Panc1 (cell line): ENCODE results near the gene EDN2. TPM values are rescaled to one million over a fixed set of nuclear protein-coding genes. Genes with fewer than 3 reads are reported as not detected.

Experiments used
- ATAC-seq: fragments of 200-7000 bp; cut with Tn5 transposase; 2 replicates; pipeline ENCODE4 v1.9.1; 2020; ENCODE audit warnings: mild to moderate bottlenecking, moderate library complexity
- BruUV-seq: library from RNA; stranded (reverse); fragments of 400-500 nt; replicated peaks from 2 replicates; lab custom pipeline; 2021; lab: Mats Ljungman, UMichigan
- CTCF ChIA-PET: fragments of 300-600 bp; sonication (Branson Sonifier 250); formaldehyde crosslinking; loops from one replicate; lab custom pipeline; 2022; ENCODE audit warnings: antibody characterized with exemption; lab: Charles Lee
- POLR2A ChIA-PET: fragments of 300-600 bp; sonication (Branson Sonifier 250); formaldehyde crosslinking; loops from one replicate; lab custom pipeline; 2022; ENCODE audit warnings: antibody characterized with exemption; lab: Charles Lee
- DNase-seq: peaks from one replicate; pipeline ENCODE4 v3.0.0-alpha.2; 2010; ENCODE audit warnings: low read depth, low spot score
- H3K27ac ChIP-seq: 2 replicates; pipeline ENCODE4 v1.5.1; 2011; ENCODE audit warnings: mild to moderate bottlenecking, low read length, inconsistent platforms
- H3K27me3 ChIP-seq: fragments of 200-500 bp; sonication (Bioruptor generic); 2 replicates; pipeline ENCODE4 v1.6.0; 2014; ENCODE audit warnings: low read length, inconsistent platforms; ENCODE audit not compliant: control insufficient read depth, insufficient read depth
- H3K36me3 ChIP-seq: fragments of 200-500 bp; sonication (Bioruptor generic); 2 replicates; pipeline ENCODE4 v1.5.1; 2014; ENCODE audit warnings: inconsistent platforms, mild to moderate bottlenecking, low read length, moderate library complexity; ENCODE audit not compliant: control insufficient read depth, insufficient read depth
- H3K4me1 ChIP-seq: 2 replicates; pipeline ENCODE4 v1.5.1; 2011; ENCODE audit warnings: inconsistent platforms, mild to moderate bottlenecking, low read length, moderate library complexity; ENCODE audit not compliant: control insufficient read depth, insufficient read depth
- H3K4me3 ChIP-seq, 2 experiments: 2 replicates each; pipeline ENCODE4 v1.5.1; 2011 to 2012; ENCODE audit warnings: low read depth in 2 of 2, low read length in 2 of 2, mild to moderate bottlenecking in 2 of 2, inconsistent platforms in 1 of 2, moderate library complexity in 1 of 2
- H3K9me3 ChIP-seq: fragments of 200-500 bp; sonication (Bioruptor generic); 2 replicates; pipeline ENCODE4 v1.5.1; 2014; ENCODE audit warnings: low read depth, mild to moderate bottlenecking, inconsistent platforms, low read length, moderate library complexity; ENCODE audit not compliant: control insufficient read depth, insufficient read depth
- CTCF ChIP-seq: fragments of 450-650 bp; IDR thresholded peaks from 2 replicates; pipeline ENCODE4 v1.5.1; 2017; ENCODE audit warnings: mild to moderate bottlenecking
- POLR2AphosphoS5 ChIP-seq: IDR thresholded peaks from 2 replicates; pipeline ENCODE4 v1.6.1; 2012; ENCODE audit warnings: mild to moderate bottlenecking, low read depth, low read length, moderate library complexity
- REST ChIP-seq, 2 experiments: IDR thresholded peaks; 2 replicates each; pipeline ENCODE4 v1.6.1; 2011 to 2012; ENCODE audit warnings: low read depth in 2 of 2, control low read depth in 1 of 2, low read length in 1 of 2, mild to moderate bottlenecking in 1 of 2, moderate library complexity in 1 of 2; ENCODE audit not compliant: insufficient read depth in 1 of 2
- SIN3A ChIP-seq: IDR thresholded peaks from 2 replicates; pipeline ENCODE4 v1.6.1; 2012; ENCODE audit warnings: low read depth, mild to moderate bottlenecking, low read length, moderate library complexity, borderline replicate concordance; ENCODE audit not compliant: insufficient read depth
- TCF7L2 ChIP-seq: IDR thresholded peaks from 2 replicates; pipeline ENCODE4 v1.6.1; 2011; ENCODE audit warnings: mild to moderate bottlenecking, low read depth, low read length, inconsistent platforms
- in situ Hi-C: cut with HindIII; loops from 2 replicates; pipeline ENCODE4 v1.10.0; 2016; ENCODE audit warnings: low sequenced_read_pairs, low pct_unique_long_range_greater_than_20kb
- intact Hi-C: fragments of 100-400 bp; cut with micrococcal nuclease; formaldehyde crosslinking; loops from one replicate; pipeline ENCODE4 v1.10.0; 2022; ENCODE audit not compliant: unreplicated experiment
- total RNA-seq: library from RNA; stranded (reverse); gene quantifications from one replicate; pipeline ENCODE4 v1.2.1, GENCODE V29; 2021; ENCODE audit not compliant: unreplicated experiment

EDN2 gene
- total RNA-seq, 1 experiment from 2014 or later, result not detected

GRCh38 chr1:41485605-41486004 is 1.1 kb upstream of the EDN2 start:
- H3K36me3 ChIP-seq, result no peaks in the 10 kb centered on the region
- no peak for TF ChIP-seq CTCF
- no peak for TF ChIP-seq POLR2AphosphoS5
- no peak for TF ChIP-seq REST (IDR thresholded peaks at IDR 0.05; ENCODE audit: insufficient read depth in 1 of 2, low read depth in 2 of 2, low read length in 1 of 2)
- TF ChIP-seq SIN3A, result no peak
- no peak for TF ChIP-seq TCF7L2
- POLR2A ChIA-PET, result no interaction called here
- intact Hi-C loops (no loop called here), in situ Hi-C loops (no loop called here)
- no TSS peak for BruUV-seq
- H3K4me1 ChIP-seq, result peaks cover 16% of the 10 kb centered on the region
- H3K27me3 ChIP-seq, result no peaks in the 10 kb centered on the region
- no peak overlapping the region for H3K4me3 ChIP-seq
- no peak overlapping the region for H3K27ac ChIP-seq
- DNase-seq (no peak), ATAC-seq (peak; percentile 39)
- H3K9me3 ChIP-seq, result no peaks in the 10 kb centered on the region
- CTCF ChIA-PET, result no interaction called here

- DNase-seq, result no peak
- TF ChIP-seq REST (IDR thresholded peaks at IDR 0.05; ENCODE audit: insufficient read depth in 1 of 2, low read depth in 2 of 2, low read length in 1 of 2), result no peak
- no peak for TF ChIP-seq TCF7L2
- TF ChIP-seq SIN3A, result no peak
- TF ChIP-seq POLR2AphosphoS5, result no peak
- TF ChIP-seq CTCF, result no peak
- Histone ChIP-seq H3K9me3 (no peaks in the 10 kb centered on the region), H3K27ac (no peak overlapping the region), H3K36me3 (no peaks in the 10 kb centered on the region), H3K4me3 (no peak overlapping the region), H3K4me1 (peaks cover 16% of the 10 kb centered on the region), H3K27me3 (no peaks in the 10 kb centered on the region)
- CTCF ChIA-PET, result interaction anchor here (1.0 kb wide), 1 partner anchor 8 kb away, joined by 3 read pairs; no protein-coding TSS in a partner anchor
- in situ Hi-C loops (no loop called here), intact Hi-C loops (no loop called here)
- peak; percentile 3; the same call in 1 of the 2 replicates for ATAC-seq
- no TSS peak for BruUV-seq
- POLR2A ChIA-PET, result no interaction called here
These were observed 502 bp downstream of the EDN2 start for GRCh38 chr1:41483960-41484401.
